GM19372 (cell line): ENCODE data around the gene MAPKBP1.

ENCODE experiments used
- ATAC-seq: cut with Tn5 transposase; IDR thresholded peaks from one replicate; pipeline ENCODE4 v1.9.1; 2021; ENCODE audit warnings: mild to moderate bottlenecking, low read depth, moderate library complexity; ENCODE audit not compliant: unreplicated experiment

The MAPKBP1 gene

DNA sequence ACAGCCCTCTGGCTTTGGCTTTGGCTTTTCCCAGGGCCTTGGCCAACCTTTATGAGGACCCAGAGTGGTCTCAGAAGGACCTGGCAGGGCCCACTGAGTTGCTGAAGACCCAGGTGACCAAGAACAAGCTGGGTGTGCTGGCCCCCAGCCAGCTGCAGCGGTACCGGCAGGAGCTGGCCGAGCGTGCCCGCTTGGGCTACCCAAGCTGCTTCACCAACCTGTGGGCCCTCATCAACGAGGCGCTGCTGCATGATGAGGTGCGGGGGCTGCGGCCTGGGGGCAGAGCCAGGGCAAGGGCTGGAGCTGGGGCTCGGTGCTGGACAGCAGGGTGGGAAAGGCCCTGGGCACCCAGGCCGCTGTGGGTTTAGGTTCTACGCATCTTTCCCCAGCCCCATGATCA lies 70.5 kb downstream of the MAPKBP1 start:
- no peak for ATAC-seq

DNA sequence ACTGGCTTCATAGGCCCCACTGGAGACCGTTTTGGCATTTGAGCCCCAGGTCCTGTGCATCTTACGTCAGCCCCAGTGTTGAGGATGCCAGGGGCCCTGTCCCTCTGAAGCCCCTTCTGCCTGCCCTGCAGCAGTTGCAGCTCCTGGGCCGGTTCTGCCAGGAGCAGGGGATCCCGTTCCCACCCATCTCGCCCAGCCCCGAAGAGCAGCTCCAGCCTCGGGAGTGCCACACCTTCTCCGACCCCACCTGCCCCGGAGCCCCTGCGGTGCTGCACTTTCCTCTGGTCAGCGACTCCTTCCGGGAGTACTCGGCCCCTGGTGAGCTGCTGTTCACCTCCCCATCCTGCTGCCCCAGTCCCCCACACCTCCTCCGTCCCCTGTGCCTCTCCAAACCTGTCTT lies 72.9 kb downstream of the MAPKBP1 start:
- ATAC-seq = no peak

DNA sequence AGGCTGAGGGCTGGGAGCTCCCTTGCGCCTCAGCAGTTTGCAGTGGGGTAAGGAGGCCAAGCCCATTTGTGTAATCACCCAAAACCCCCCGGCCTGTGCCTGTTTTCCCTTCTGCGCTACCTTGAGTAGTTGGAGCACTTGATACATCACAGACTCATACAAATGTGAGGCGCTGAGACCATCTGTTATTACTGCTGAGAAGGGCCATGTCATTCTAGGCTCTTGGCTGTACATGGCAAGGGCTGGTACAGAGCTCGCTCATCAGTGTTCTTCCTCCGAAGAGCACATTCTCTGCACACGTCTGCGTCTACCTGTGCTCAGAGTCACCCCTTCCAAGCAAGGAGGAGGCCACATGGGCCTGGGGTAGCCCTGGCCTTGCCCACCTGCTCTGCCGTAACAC lies 73.7 kb downstream of the MAPKBP1 start:
- ATAC-seq = no peak

DNA sequence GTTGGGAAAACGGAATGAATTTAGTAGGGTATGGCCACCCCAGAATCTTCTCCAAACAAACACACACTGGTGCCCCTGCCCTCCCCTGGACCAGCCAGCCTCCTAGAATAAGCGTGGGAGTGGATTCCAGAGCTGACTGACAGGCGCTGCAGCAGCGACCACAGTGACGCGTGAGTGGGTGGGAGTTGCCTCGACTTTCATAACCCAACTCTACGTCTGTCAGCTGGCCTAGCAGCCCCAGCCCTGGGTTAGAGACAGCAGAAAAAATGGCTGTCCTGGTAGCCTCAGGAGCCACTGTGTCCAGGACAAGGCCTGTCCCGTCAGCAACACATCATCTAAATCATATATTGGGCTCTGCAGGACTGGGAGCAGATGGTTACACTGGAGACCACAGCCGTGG lies 74.3 kb downstream of the MAPKBP1 start:
- ATAC-seq = no peak

DNA sequence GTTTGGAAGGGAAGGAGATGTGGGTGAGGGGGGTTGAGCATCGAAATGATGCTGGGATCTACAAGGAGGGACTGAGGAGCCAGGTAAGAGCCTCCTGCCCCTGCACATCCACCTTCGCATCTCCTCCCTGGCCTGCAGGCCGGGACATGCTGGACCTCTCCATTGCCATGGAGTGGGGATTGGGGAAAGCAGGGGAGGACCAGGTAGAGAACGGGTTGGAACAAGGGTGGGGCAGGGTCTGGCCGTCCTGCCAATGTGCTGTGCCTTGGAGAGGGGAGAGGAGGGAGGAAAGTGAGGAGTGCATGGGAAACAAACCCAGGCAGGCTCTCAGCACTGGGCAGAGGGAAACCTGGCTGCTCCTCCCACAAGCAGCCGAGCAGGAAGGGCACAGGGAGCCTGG lies 74.9 kb downstream of the MAPKBP1 start:
- no peak for ATAC-seq

DNA sequence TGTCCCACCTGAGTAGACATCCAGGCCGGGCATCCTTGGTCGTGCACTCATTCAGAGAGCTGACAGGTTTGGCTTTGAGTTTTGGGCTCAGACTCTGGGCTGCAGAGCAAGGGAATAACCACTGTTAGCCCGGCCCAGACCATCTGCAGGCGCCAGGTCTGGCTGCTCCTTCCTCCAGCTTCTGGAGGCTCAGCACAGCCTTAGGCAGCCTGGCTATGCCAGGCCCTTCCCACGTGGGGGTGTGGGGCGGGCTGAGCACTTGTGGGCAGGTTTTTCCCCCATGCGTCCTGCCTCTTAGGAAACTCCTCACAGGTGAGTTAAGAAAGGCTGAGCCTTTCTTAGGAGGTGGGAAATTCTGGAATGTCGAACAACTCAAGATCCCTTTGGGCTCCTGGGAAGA lies 75.6 kb downstream of the MAPKBP1 start:
- ATAC-seq = no peak

DNA sequence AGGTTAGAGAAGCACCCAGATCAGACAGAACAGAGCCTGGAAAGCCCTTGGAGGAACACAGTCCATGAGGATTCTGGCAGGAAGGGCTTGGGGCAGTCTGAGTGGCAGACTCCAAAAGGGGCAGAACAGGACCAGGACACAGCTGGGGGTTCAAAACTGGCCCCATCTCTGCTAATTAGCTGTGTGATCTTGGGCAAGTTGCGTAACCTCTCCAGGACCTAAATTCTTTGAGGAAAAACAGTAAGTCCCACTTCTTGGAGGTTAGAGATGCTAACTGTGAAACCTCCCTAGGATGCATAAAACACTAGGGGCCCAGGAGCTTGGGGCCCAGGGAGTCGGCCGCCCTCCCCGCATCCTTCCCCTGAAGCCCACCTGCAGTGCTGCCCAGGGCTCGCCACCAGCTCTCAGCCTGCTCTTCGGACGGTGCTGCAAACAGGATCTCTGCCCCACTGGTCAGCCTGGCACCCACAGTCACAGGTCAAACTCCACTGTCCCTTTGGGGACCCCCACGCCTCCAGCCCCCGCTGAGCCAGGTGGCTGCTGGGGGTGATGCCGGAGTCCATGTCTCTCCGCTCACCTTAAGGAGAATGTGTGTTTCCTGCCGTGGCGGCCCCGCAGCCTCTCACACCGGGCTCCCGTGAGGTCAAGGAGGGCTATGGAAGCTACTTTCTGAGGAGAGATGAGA lies 76.3 kb downstream of the MAPKBP1 start:
- ATAC-seq = no peak

DNA sequence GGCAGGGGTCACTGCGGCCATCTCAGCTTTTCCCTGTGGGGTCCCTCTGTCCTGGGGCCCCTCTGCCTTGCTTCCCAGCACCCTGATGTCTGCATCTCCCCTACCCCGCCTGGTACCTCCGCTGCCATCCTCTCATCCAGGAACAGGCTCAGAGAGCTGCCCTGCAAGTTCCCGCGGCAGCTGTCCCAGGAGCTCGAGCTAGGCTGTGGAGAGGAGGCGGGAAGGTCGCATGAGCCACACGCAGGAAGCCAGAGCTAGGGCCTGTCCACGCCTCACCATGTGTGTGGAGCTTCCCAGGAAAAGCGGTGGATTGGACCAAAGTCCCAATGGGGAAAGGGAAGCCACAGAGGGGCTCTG lies 76.9 kb downstream of the MAPKBP1 start:
- no peak for ATAC-seq

DNA sequence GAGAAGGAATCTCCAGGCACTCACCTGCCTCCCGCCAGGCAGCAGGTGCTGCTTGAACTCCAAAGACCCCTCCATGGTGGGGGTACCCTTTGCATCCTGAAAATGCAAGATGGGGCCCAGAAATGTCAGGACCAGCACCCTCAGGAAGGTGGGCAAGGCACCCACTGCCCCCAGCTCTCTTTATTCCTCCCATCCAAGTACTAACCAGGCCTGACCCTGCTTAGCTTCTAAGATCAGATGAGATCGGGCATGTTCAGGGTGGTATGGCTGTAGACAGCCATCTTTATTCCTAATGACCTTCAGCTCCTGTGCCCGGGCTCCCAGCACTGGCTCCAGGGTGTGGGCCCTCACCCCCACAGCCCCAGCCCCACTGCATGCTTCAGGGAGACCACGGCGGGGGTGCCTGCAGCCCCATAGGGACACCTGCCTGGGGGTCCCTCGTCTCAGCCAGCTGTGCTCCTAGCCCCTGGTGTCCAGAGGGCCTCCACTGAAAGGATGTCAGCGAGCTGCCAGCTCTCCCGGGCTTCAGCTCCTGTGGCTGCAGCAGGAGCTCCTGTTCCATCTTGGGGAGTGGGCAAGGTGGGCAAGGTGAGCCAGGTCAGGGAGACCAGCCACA lies 77.6 kb downstream of the MAPKBP1 start:
- ATAC-seq = no peak

DNA sequence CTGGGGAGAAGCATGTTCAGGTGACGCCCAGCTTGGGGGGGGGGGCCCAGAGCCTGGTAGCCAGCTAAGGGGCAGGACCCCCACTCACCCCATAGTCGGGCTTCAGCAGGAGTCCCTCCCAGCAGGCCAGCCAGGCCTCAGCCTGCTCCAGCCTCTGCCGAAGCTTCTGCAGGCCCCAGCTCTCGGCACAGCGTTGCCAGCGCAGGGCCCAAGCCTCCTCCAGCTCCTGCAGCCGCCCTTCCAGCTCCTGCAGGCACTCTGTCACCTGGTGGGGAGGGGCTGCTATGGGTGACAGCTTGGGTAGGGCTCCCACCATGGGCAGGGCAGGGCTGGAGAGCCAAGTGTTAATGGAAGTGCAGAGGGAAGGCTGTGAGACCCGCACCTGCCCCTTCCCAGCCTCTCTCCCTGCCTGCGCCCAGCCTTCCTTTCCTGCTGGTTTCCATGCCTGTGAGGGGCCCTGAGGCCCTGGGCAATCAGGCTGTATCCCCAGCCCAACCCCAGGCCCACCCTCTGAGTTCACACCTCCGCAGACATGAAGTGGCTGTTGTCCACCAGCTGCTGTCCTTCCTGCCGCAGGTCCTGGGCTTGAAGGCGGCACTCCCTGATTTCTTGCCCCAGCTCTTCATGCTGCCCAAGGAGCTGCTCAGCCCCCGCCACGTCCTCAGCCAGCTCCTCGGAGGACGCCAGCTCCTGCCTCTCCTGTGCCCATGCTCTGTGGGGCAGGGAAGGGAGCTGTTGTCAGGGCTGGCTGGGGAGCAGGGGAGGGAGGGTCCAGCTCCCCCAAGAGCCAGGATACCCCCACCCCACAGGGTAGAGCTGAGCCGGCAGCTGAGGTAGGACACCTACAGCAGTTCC lies 78.7 kb downstream of the MAPKBP1 start:
- ATAC-seq = no peak

DNA sequence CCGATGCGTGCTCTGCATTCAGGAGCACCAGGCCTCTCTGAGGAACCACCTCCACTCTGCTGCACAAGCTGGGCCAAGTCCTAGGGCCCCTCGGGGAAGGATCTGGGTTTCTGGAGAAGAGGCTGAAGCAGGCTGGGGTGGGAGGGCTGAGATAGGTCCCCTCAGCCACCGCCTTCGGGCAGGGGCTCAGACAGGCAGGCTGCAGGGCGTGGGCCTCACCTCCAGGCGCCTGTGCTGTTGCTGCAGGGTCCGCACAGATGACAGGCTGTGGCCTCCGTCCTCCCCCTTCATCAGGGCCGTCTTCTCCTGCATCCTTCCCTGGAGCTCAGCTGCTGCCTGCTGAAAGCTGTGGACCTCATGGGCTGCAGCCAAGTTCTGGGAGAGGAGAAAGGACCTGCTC lies 79.5 kb downstream of the MAPKBP1 start:
- ATAC-seq = no peak

DNA sequence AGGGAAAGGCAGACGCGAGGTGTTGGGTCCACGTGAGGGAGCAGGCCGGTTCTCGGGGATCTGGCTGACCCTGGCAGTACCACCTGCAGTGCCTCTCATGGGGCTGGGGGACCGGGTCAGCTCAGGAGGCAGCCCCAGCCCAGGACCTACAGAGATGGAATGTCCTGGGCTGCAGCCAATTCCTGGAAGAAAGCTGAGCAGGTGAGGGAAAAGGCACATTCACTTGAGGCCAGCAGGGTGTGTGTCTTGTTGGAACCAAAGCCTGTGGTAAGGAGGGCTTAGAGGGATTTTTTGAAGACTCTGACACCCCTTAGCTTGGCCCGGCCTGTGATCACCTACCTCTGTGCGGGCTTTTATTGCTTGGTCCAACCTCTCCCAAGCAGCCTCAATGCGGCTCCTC lies 80.2 kb downstream of the MAPKBP1 start:
- ATAC-seq = no peak

DNA sequence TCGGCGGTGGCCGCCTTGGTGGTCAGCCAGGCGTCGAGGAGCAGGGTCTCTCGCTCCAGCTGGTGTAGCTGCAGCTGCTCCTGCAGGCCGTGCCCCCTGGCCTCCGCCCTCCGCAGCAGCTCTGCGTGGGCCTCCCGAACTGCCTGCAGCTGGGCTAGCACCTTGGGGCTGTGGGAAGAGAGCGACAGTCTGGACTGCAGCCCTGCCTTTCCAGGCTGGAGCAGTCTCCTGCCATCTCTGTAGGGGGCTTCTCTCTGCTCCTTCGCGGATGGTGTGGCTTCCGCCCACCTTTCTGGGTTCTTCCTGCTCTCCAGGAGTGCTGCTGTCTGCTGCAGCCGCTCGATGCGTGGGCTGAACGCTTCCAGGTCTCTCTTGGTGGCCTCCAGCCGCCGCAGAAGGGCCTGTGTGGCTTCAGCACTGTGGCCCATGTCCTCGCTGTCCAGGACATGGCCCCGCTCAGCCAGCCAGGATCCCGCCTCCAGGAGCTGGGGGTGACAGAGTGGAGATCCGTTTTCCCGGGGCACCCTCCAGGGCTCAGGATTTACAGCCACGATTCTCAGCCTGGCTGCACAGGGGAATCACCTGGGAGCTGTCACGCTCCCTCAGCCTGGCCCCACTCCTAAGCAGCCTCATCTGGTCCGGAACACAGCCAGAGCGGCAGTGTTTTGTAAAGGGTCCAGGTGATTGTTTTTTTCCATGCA lies 81.1 kb downstream of the MAPKBP1 start:
- ATAC-seq = no peak

DNA sequence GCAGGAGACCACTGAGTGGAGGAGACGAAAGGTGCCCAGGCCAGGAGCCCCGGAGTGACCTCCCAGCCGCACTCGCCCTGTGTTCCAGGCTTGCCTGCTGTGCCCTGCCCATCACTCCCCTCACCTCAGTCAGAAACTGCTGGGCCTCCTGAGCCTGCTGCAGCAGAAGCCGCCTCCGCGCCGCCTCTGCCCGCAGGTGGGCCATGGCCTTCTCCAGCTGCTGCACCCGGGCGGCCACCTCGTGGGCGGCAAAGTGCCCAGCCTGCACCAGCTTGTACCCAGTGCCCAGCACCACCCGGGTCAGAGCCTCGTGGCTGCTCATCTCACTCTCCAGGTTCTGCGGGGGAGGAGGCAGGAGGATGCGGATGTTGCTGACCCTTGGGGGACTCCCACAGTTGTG lies 82.0 kb downstream of the MAPKBP1 start:
- ATAC-seq = no peak

DNA sequence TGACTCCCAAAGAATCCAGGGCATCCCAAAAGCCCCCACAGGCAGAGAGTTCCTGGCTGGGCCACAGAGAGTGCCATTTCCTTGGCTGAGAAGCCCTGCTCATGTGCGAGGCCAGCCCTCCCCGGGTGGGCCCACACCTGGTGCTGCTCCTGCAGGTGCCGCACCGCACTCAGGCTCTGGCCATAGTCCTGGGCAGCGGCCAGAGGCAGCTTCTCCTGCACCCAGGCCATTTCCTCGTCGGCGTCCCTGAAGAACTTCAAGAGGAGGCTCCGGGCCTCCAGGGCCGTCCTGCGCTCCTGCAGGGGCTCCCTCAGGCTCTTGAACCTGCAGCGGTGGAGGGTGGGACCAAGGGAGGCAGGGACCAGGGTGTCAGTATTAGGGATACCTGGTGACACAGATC lies 82.4 kb downstream of the MAPKBP1 start:
- no peak for ATAC-seq

DNA sequence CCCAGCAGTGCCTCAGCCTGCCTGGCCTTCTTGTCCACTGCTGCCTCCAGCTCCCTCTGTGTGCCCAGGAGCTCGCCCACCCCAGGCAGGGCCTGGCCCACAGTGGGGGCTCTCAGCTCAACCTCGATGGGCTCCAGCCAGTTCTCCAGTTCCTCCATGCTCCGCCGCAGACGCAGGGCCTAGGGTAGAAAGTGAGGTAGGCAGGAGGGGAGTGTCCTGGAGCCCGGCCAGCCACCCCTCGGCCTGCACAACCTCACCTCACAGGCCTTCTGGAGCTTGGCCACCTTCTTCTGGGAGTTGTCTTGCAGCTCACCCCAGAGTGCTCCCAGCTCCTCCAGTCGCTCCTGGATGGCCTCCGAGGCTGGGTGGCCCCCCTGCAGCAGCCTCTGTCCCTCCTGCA lies 83.0 kb downstream of the MAPKBP1 start:
- no peak for ATAC-seq

DNA sequence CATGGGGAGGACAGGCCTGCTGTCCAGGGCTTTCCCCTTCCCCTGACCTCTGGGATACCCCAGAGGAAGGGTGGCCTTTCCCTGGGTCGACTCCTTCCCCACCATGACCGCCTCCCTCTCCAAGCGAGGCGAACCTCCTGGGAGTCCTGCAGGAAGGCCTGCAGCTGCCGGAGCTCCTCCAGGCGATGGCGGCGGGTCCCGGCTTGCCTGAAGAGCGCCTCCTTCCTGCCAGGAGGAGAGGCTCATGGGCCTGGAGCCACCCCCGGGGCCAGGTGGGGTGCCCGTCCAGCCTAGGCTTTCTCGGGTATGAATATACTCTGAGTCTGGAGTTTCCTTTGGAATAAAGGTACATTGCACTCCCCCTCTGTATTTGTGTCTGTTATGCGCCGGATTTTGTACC lies 84.5 kb downstream of the MAPKBP1 start:
- no peak for ATAC-seq

DNA sequence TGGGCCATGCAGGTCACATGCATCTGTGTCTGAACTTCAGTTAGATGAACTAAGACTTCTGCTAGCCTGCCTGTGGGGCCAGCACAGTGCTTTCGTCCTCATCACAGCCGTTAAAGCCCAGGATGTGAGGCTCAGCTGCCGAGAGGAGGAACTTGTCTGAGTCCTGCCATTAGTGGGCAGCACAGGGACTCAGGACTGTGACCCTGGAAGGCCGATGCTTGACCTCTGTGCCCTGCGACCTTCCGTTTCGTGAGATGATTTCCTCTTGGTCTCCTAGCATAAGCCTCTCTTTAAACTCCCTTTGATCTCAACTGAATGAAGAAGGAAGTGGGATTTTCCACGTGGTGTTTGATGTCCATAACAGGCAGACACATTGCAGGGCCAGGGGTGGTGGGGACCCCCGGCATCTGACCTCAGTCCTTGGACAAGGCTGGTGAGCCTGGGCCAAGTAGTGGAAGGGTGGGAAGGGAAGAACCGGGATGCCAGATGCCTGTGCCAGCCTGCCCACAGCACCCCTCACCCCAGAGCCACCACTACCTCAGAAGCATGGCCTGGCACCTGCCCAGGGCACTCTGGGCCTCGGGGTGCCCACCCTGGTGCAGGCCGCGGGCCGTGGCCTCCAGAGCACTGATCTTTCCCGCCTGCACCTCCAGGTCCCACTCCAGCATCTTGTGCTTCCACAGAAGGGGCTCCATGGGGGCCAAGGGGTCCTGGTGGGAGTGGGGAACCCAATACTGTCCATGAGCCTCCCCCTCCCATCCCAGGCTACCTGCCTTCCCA lies 86.0 kb downstream of the MAPKBP1 start:
- no peak for ATAC-seq

DNA sequence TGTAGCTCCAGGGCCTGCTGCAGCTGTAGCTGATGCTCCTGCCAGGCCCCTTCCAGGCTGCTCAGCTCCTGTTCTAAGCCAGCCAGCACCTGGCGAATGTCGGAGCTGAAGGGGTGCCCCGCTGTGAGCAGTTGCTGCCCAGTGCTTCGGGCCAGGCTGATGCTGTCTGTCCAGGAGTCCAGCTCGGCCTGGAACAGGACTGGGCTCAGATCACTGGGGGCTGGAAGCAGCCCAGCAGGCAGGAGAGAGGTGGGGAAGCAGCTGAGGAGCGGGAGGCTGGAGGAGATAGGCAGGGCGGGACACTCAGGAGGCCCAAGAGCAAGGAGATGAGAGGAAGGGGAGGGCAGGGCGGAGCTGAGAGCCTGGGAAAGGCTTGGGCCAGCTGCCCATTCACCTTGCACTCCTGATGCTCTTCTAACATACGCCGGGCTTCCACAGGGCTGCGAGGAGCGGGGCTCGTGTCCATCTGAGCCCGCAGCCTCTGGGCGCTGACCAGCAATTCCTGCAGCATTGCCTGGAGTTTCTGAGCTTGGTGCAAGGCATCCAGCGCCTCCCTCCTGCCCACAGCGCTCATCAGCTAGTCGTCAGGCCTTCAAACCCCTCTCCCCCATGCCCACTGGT lies 87.6 kb downstream of the MAPKBP1 start:
- no peak for ATAC-seq

DNA sequence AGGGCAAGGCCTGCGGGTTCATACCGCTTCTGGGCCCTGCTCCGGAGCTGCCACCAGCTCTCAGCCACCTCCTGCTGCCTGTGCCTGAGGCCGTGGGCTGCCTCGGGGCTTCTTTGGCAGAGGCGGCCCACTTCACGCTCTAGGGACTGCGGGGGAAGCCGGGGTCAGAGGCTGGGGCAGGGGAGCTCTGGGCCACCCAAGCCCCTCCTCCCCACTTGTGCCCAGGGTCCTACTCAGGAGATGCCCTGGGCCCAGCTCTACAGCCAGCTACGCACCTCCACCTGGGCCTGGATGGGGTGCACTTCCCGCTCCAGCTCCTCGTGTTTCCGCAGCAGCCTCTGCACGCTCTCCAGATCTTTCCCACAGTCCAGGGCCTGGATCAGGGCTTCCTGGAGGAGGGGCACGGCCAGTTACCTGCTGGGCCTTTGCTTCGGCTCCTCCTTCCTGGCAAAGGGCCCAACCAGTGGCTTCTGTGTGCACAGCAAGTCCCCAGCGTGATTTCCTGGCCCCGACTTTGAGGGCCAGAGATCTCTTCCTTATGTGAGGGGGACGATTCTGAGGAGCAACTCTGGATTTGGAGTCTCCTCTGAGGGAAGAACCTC lies 88.3 kb downstream of the MAPKBP1 start:
- no peak for ATAC-seq
